KBM-7 (cell line): ENCODE data around the gene TMOD1.
"Not testable (repeated sequence)": the region's sequence is repeated elsewhere in the genome, so short reads cannot be mapped to it uniquely, and the experiment has no call there.

ENCODE experiments used
- DNase-seq: peaks from one replicate; pipeline ENCODE4 v3.0.0-alpha.2; 2015
- in situ Hi-C: fragments of 300-500 bp; cut with MboI; formaldehyde crosslinking; loops from 2 replicates; pipeline ENCODE4 v1.14.3; 2020; ENCODE audit warnings: low sequenced_read_pairs, low pct_unique_long_range_greater_than_20kb, mixed read lengths

Gene TMOD1

GRCh38 chr9:97604901-97605645 lies 103.6 kb downstream of the TMOD1 start:
- in situ Hi-C loops, result loop anchor here (25.0 kb wide), 1 partner anchor 743 kb away; the partner anchor contains the start of gene ZNF782
- no peak for DNase-seq

GRCh38 chr9:97615439-97616072 lies 114.1 kb downstream of the TMOD1 start:
- in situ Hi-C loops, result loop anchor here (25.0 kb wide), 1 partner anchor 753 kb away; the partner anchor contains the start of gene ZNF782

GRCh38 chr9:97617939-97618416 lies 116.5 kb downstream of the TMOD1 start:
- DNase-seq, result no peak
- in situ Hi-C loops, result loop anchor here (25.0 kb wide), 1 partner anchor 756 kb away; the partner anchor contains the start of gene ZNF782

More at GRCh38 chr9:97615439-97616072, 114.1 kb downstream of the TMOD1 start:
- peak; percentile 73 for DNase-seq

GRCh38 chr9:97620063-97620462 lies 118.6 kb downstream of the TMOD1 start:
- in situ Hi-C loops, result loop anchor here (25.0 kb wide), 1 partner anchor 758 kb away; the partner anchor contains the start of gene ZNF782
- not testable (repeated sequence) for DNase-seq

- in situ Hi-C loops, result loop anchor here (25.0 kb wide), 1 partner anchor 760 kb away; the partner anchor contains the start of gene ZNF782
- DNase-seq, result not testable (repeated sequence)
These were observed 121.0 kb downstream of the TMOD1 start for GRCh38 chr9:97622483-97622882.

DNA sequence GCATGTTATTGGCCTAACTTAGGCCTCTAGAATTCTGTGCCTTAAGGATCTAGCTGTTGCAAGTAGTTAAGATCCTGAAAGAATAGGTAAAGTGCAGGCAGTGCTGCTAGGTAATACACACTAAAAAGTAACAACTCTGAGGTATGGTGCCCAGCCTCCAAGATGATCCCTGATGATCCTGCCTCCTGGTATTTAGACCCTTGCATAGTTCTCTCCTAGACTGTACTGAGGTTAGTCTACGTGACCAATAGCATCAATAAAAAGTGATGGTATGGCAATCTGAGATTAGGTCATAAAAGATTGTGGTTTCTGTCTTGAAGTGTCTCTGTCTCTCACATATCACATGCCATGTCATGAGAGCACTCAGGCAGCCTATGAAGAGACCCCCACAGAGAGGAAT lies 122.5 kb downstream of the TMOD1 start:
- DNase-seq, result no peak
- in situ Hi-C loops, result loop anchor here (25.0 kb wide), 1 partner anchor 762 kb away; the partner anchor contains the start of gene ZNF782

GRCh38 chr9:97625620-97626019 lies 124.2 kb downstream of the TMOD1 start:
- in situ Hi-C loops, result no loop called here
- no peak for DNase-seq

- no peak for DNase-seq
- in situ Hi-C loops, result no loop called here
These were observed 126.2 kb downstream of the TMOD1 start for GRCh38 chr9:97627624-97628023.

GRCh38 chr9:97628668-97629067 lies 127.2 kb downstream of the TMOD1 start:
- in situ Hi-C loops, result no loop called here
- no peak for DNase-seq

DNA sequence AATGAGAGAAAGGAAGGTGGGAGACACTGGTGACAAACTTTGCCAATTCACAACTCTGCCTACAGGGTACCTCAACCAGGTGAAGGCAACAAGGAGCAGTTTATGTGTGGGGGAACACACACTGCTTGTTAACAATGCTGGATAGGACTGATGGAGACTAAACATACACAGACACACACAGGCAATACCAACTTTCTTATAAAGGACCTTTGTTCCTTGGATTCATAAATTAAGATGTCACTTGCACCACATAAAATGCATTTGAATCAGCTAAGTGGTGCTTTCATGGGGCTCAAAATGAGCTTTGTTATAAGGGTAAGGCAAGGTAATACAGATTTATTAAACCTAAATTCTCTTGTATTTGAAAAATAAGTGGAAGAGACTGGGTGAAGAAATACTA lies 127.7 kb downstream of the TMOD1 start:
- no peak for DNase-seq
- in situ Hi-C loops, result no loop called here

GRCh38 chr9:97630591-97630990 lies 129.1 kb downstream of the TMOD1 start:
- in situ Hi-C loops, result no loop called here
- DNase-seq, result no peak

GRCh38 chr9:97632248-97632984 lies 130.9 kb downstream of the TMOD1 start:
- no peak for DNase-seq
- in situ Hi-C loops, result no loop called here

DNA sequence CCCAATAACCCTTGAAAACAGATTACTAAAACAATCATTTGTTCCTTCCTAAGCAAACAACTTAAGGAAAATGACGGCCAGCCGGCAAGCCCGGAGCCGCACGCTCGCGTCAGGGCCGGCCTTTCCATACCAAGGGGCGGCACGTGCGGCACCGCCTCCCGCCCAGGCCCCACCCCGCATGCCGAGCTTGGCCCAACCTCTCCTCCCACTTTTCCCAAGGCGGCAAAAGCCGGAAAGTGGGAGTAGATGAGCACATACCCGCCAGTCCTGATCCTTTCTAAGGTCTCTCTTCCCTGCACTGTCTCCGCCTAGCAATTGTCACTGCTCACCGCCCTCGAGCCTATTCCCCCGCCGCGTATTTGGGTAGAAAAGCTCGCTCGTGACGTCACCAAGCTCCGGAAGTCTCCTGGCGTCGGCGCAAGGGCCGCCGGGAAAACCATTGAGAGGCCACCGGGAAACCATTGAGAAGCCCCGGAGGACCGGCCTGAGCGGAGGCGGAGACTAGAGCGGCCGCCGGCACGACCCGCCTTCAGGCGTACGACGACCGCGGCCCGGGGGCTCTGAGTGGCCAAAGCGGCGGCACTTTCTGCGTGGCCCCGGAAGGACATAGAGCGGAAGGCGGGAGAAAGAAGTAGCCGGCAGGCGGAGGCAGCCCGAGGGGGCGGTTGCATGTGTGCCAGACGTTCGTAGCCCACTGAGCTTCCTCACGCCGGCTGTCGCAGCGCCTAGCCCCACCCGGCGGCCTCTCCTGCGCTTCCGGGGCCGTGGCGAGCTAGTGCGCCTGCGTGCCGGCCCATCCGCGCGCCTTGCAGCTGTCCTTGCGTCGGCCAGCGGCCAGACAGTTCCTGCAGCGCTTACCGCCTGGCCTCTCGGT lies 131.8 kb downstream of the TMOD1 start, which contains the start of the genes NCBP1 and TSTD2:
Gene NCBP1 (plus strand): TSS at position 837 of the 874 bp plus-strand sequence. CDS start 61 bp downstream, outside the sequence.
Gene TSTD2 (minus strand): TSS at position 384 of the 874 bp plus-strand sequence. CDS start 5,806 bp downstream, outside the sequence.
- in situ Hi-C loops, result no loop called here
- peak; percentile 98 for DNase-seq

DNA sequence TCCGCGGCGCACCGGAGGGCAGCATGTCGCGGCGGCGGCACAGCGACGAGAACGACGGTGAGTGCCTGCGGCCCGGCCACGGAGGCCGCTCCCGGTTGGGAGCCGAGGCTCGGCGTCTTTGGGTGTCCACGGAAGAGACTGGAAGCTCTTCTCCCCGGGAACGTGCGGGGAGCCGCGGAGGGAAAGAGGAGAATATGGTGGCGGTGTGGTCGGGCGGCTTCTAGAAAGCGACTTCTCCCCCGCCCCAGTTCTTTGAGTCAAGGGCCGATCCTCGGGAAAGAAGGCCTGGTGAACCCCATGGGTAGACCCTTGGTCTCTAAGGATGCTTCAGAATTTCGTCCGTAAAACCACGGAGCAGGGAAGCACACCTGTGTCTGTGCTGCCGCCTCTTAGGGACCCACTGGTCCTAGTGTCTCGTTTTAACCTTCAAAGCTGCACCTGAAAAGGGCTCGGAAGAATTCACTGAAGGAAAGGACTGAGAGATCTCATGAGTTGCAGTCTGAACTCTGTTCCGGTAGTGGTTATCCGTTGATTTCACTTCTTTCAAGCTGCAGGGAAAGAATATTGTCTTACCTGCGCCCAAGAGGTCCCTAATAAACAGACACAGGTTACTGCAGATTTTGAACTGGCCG lies 132.5 kb downstream of the TMOD1 start:
- in situ Hi-C loops, result no loop called here

GRCh38 chr9:97635026-97635425 lies 133.6 kb downstream of the TMOD1 start:
- in situ Hi-C loops, result no loop called here
- DNase-seq, result no peak

More for the DNA sequence above, 132.5 kb downstream of the TMOD1 start:
- DNase-seq, result no peak

DNA sequence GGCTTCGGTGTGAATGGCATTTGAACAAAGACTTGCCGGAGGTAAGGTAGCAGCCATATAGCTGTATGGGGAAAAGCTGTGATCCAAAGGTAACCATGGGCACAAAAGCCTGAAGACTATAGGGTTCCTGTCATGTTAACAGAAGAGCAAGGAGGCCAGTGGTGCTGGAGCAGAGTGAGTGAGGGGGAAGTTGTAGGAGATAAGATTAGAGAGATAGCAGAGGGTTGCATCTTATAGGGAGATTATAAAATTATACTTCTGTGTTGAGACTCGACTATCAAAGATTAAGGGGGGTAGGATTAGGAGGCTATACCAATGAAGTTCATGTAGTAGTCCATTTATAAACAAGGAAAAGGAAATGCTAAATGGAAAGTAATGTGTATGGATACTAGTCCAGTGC lies 135.4 kb downstream of the TMOD1 start:
- peak; percentile 32 for DNase-seq
- in situ Hi-C loops, result no loop called here

DNA sequence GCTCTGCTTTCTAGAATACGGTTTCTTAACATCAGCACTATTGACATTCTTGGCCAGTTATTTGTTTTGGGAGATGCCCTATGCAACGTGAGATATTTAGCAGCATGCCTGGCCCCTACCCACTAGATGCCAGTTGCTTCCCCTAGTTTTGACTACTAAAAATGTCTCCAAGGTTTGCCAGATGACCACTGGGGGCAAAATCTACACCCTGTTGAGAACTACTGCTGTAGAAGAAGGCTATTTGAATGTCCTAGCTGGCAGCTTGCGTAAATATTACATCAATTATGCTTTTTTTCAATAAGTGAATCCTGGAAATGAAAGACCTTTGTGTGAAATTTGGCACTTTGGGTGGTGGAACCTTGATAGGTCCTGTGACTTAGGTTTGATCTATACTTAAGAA lies 137.2 kb downstream of the TMOD1 start:
- DNase-seq, result peak; percentile 15
- in situ Hi-C loops, result no loop called here

DNA sequence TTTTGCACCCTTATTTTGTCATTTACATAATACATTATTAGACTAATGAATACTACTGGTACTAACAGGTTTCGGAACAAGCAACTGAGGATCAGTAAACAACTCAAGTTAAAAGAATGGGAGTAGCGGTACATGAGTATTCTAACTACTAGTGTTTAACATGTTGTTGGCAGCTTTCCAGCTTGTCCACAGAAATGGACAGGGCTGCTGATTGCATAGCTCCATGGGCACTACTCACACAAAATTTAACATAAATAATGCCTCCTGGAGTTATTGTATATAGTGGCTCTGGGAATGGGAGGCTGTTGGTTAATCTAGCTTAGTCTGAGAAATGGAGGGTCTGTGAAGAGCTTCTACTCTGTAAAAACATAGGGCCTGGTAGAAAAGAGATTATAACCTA lies 138.9 kb downstream of the TMOD1 start:
- no peak for DNase-seq
- in situ Hi-C loops, result no loop called here
